ENCODE measurements around the gene KANK2. TPM values are rescaled to one million over a fixed set of nuclear protein-coding genes. Genes with fewer than 3 reads are reported as not detected.

The KANK2 gene
- total and polyA plus RNA-seq, 2 experiments from 2014 or later, result 76.3 to 215 TPM

- Histone ChIP-seq H3K9ac (no peak overlapping the region), H3K36me3 (ENCODE audit: low read depth) (peaks cover 17% of the 10 kb centered on the region; the same call in 1 of the 2 replicates), H3K27ac (no peak overlapping the region), H3K9me3 (ENCODE audit: low read depth) (no peaks in the 10 kb centered on the region), H3K4me2 (ENCODE audit: unreplicated experiment) (no peak overlapping the region), H3F3A (ENCODE audit: insufficient read depth) (0 out of 2 replicates have a peak, but pooled peaks cover 4% of the 10 kb centered on the region), H3K4me1 (ENCODE audit: insufficient read depth) (no peaks in the 10 kb centered on the region), H3K27me3 (replicated peaks; ENCODE audit: insufficient read depth) (no peaks in the 10 kb centered on the region), H3K9me2 (ENCODE audit: insufficient read depth) (no peaks in the 10 kb centered on the region), H3K79me2 (ENCODE audit: insufficient read depth) (no peaks in the 10 kb centered on the region), H2AFZ (no peak overlapping the region), H3K4me3 (no peak overlapping the region), H4K20me1 (ENCODE audit: insufficient read depth) (no peaks in the 10 kb centered on the region)
- 90 to 92% methylated on average over 9 of the region's 9 CpGs for WGBS, 2 experiments (ENCODE audit: low coverage in 1 of 2, low lambda C conversion rate in 2 of 2, missing lambda C conversion rate in 2 of 2)
- DNase-seq, result no peak
- in situ Hi-C loops (cut with MboI), result no loop called here
- TF ChIP-seq EZH2 (IDR thresholded peaks at IDR 0.05; ENCODE audit: insufficient read depth, poor library complexity, severe bottlenecking) (no peak), EZH2phosphoT487 (IDR thresholded peaks at IDR 0.05; ENCODE audit: insufficient read depth, low read depth) (no peak)
Observed at GRCh38 chr19:11116507-11116906, 80.8 kb downstream of the KANK2 start.

GRCh38 chr19:11115895-11116446, 81.4 kb downstream of the KANK2 start:
- Histone ChIP-seq H3K27me3 (replicated peaks; ENCODE audit: insufficient read depth) (no peaks in the 10 kb centered on the region), H3K9me2 (ENCODE audit: insufficient read depth) (no peaks in the 10 kb centered on the region), H2AFZ (no peak overlapping the region), H4K20me1 (ENCODE audit: insufficient read depth) (no peaks in the 10 kb centered on the region), H3F3A (ENCODE audit: insufficient read depth) (0 out of 2 replicates have a peak, but pooled peaks cover 2% of the 10 kb centered on the region), H3K79me2 (ENCODE audit: insufficient read depth) (no peaks in the 10 kb centered on the region), H3K9me3 (ENCODE audit: low read depth) (no peaks in the 10 kb centered on the region), H3K4me2 (ENCODE audit: unreplicated experiment) (no peak overlapping the region), H3K4me3 (no peak overlapping the region), H3K36me3 (ENCODE audit: low read depth) (peaks cover 16% of the 10 kb centered on the region; the same call in 1 of the 2 replicates), H3K9ac (no peak overlapping the region), H3K27ac (no peak overlapping the region), H3K4me1 (ENCODE audit: insufficient read depth) (no peaks in the 10 kb centered on the region)
- 91 to 92% methylated on average over 11 of the region's 11 CpGs for WGBS, 2 experiments (ENCODE audit: low coverage in 1 of 2, low lambda C conversion rate in 2 of 2, missing lambda C conversion rate in 2 of 2)
- TF ChIP-seq EZH2 (IDR thresholded peaks at IDR 0.05; ENCODE audit: insufficient read depth, poor library complexity, severe bottlenecking) (no peak), EZH2phosphoT487 (IDR thresholded peaks at IDR 0.05; ENCODE audit: insufficient read depth, low read depth) (no peak)
- no peak for DNase-seq
- in situ Hi-C loops (cut with MboI), result no loop called here

GRCh38 chr19:11115042-11115441, 82.3 kb downstream of the KANK2 start:
- Histone ChIP-seq H3K9ac (no peak overlapping the region), H3K27ac (no peak overlapping the region), H3K9me3 (ENCODE audit: low read depth) (no peaks in the 10 kb centered on the region), H3K27me3 (replicated peaks; ENCODE audit: insufficient read depth) (no peaks in the 10 kb centered on the region), H3K36me3 (ENCODE audit: low read depth) (peaks cover 13% of the 10 kb centered on the region; the same call in 1 of the 2 replicates), H3K4me3 (no peak overlapping the region), H3K4me2 (ENCODE audit: unreplicated experiment) (no peak overlapping the region), H3K9me2 (ENCODE audit: insufficient read depth) (no peaks in the 10 kb centered on the region), H4K20me1 (ENCODE audit: insufficient read depth) (no peaks in the 10 kb centered on the region), H3K79me2 (ENCODE audit: insufficient read depth) (no peaks in the 10 kb centered on the region), H2AFZ (no peak overlapping the region), H3K4me1 (ENCODE audit: insufficient read depth) (no peaks in the 10 kb centered on the region), H3F3A (ENCODE audit: insufficient read depth) (no peaks in the 10 kb centered on the region)
- 77 to 87% methylated on average over 5 of the region's 5 CpGs for WGBS, 2 experiments (ENCODE audit: low coverage in 1 of 2, low lambda C conversion rate in 2 of 2, missing lambda C conversion rate in 2 of 2)
- no peak for DNase-seq
- in situ Hi-C loops (cut with MboI), result no loop called here
- TF ChIP-seq EZH2 (IDR thresholded peaks at IDR 0.05; ENCODE audit: insufficient read depth, poor library complexity, severe bottlenecking) (no peak), EZH2phosphoT487 (IDR thresholded peaks at IDR 0.05; ENCODE audit: insufficient read depth, low read depth) (no peak)

Other genes with a start within 250 kb of the KANK2 start
- 44.0 and 57.8 TPM in 2 replicates for gene SMARCA4, start 236.5 kb downstream of the KANK2 start, total RNA-seq (2014; rRNA removed; shearing (Covaris generic))
- gene SMARCA4, start 236.5 kb downstream of the KANK2 start, polyA plus RNA-seq (2016; fragmentation: Nextera tagmentation; extraction: Ambion mirVana), result 35.3 and 37.1 TPM in 2 replicates
- 13.8 and 29.6 TPM in 2 replicates for gene LDLR, start 108.1 kb downstream of the KANK2 start, total RNA-seq (2014; rRNA removed; shearing (Covaris generic))
- gene LDLR, start 108.1 kb downstream of the KANK2 start, polyA plus RNA-seq (2016; fragmentation: Nextera tagmentation; extraction: Ambion mirVana), result 13.8 and 14.6 TPM in 2 replicates
- 9.5 and 19.8 TPM in 2 replicates for gene SPC24, start 41.8 kb downstream of the KANK2 start, total RNA-seq (2014; rRNA removed; shearing (Covaris generic))
- gene SPC24, start 41.8 kb downstream of the KANK2 start, polyA plus RNA-seq (2016; fragmentation: Nextera tagmentation; extraction: Ambion mirVana), result 14.8 and 16.2 TPM in 2 replicates
- 1.7 TPM in 1 of 2 replicates, not detected in the other for gene ANGPTL8, start 42.1 kb upstream of the KANK2 start, total RNA-seq (2014; rRNA removed; shearing (Covaris generic))
- gene ANGPTL8, start 42.1 kb upstream of the KANK2 start, polyA plus RNA-seq (2016; fragmentation: Nextera tagmentation; extraction: Ambion mirVana), result not detected in 2 replicates
- 10.7 and 13.9 TPM in 2 replicates for gene DOCK6, start 65.0 kb upstream of the KANK2 start, total RNA-seq (2014; rRNA removed; shearing (Covaris generic))
- gene DOCK6, start 65.0 kb upstream of the KANK2 start, polyA plus RNA-seq (2016; fragmentation: Nextera tagmentation; extraction: Ambion mirVana), result 11.8 and 17.7 TPM in 2 replicates
- not detected in 2 replicates for gene TSPAN16, start 98.6 kb upstream of the KANK2 start, total RNA-seq (2014; rRNA removed; shearing (Covaris generic))
- gene TSPAN16, start 98.6 kb upstream of the KANK2 start, polyA plus RNA-seq (2016; fragmentation: Nextera tagmentation; extraction: Ambion mirVana), result not detected in 2 replicates
- gene RAB3D, start 142.1 kb upstream of the KANK2 start, total RNA-seq (2014; rRNA removed; shearing (Covaris generic)), result 5.1 and 9.0 TPM in 2 replicates
- 3.7 and 4.3 TPM in 2 replicates for gene RAB3D, start 142.1 kb upstream of the KANK2 start, polyA plus RNA-seq (2016; fragmentation: Nextera tagmentation; extraction: Ambion mirVana)
- 66.1 and 152 TPM in 2 replicates for gene TMEM205, start 148.7 kb upstream of the KANK2 start, total RNA-seq (2014; rRNA removed; shearing (Covaris generic))
- 84.6 and 90.1 TPM in 2 replicates for gene TMEM205, start 148.7 kb upstream of the KANK2 start, polyA plus RNA-seq (2016; fragmentation: Nextera tagmentation; extraction: Ambion mirVana)
- gene CCDC159, start 149.0 kb upstream of the KANK2 start, total RNA-seq (2014; rRNA removed; shearing (Covaris generic)), result 8.5 and 11.6 TPM in 2 replicates
- 11.4 and 16.5 TPM in 2 replicates for gene CCDC159, start 149.0 kb upstream of the KANK2 start, polyA plus RNA-seq (2016; fragmentation: Nextera tagmentation; extraction: Ambion mirVana)
- 39.7 and 67.8 TPM in 2 replicates for gene PLPPR2, start 157.9 kb upstream of the KANK2 start, total RNA-seq (2014; rRNA removed; shearing (Covaris generic))
- gene PLPPR2, start 157.9 kb upstream of the KANK2 start, polyA plus RNA-seq (2016; fragmentation: Nextera tagmentation; extraction: Ambion mirVana), result 52.0 TPM in 2 replicates
- gene SWSAP1, start 177.1 kb upstream of the KANK2 start, total RNA-seq (2014; rRNA removed; shearing (Covaris generic)), result 0.32 TPM in 1 of 2 replicates, not detected in the other
- gene SWSAP1, start 177.1 kb upstream of the KANK2 start, polyA plus RNA-seq (2016; fragmentation: Nextera tagmentation; extraction: Ambion mirVana), result 1.3 and 1.4 TPM in 2 replicates
- 4.4 and 7.0 TPM in 2 replicates for gene EPOR, start 186.8 kb upstream of the KANK2 start, total RNA-seq (2014; rRNA removed; shearing (Covaris generic))
- 4.3 and 4.7 TPM in 2 replicates for gene EPOR, start 186.8 kb upstream of the KANK2 start, polyA plus RNA-seq (2016; fragmentation: Nextera tagmentation; extraction: Ambion mirVana)
- gene RGL3, start 221.8 kb upstream of the KANK2 start, total RNA-seq (2014; rRNA removed; shearing (Covaris generic)), result 0.54 and 5.9 TPM in 2 replicates
- gene RGL3, start 221.8 kb upstream of the KANK2 start, polyA plus RNA-seq (2016; fragmentation: Nextera tagmentation; extraction: Ambion mirVana), result 0.43 and 1.4 TPM in 2 replicates
- gene ODAD3, start 237.6 kb upstream of the KANK2 start, total RNA-seq (2014; rRNA removed; shearing (Covaris generic)), result 0.54 TPM in 1 of 2 replicates, not detected in the other
- 0.44 and 0.95 TPM in 2 replicates for gene ODAD3, start 237.6 kb upstream of the KANK2 start, polyA plus RNA-seq (2016; fragmentation: Nextera tagmentation; extraction: Ambion mirVana)
- 118 and 142 TPM in 2 replicates for gene PRKCSH, start 238.1 kb upstream of the KANK2 start, total RNA-seq (2014; rRNA removed; shearing (Covaris generic))
- 94.1 and 104 TPM in 2 replicates for gene PRKCSH, start 238.1 kb upstream of the KANK2 start, polyA plus RNA-seq (2016; fragmentation: Nextera tagmentation; extraction: Ambion mirVana)